Fibroblast of skin of left biceps (primary cell): ENCODE data around the gene ADPRS.

Experiments used
- DNase-seq, 2 experiments: peaks; one replicate each; pipeline ENCODE4 v3.0.0-alpha.2; 2013; ENCODE audit warnings: low read depth in 2 of 2

ADPRS gene

GRCh38 chr1:36088577-36089392, at the start of gene ADPRS:
Gene ADPRS (plus strand): TSS chr1:36088892. CDS start chr1:36088905, 13 bp downstream.
- peak; percentile 67 to 68 for DNase-seq

- DNase-seq: no peak
These were observed 48.5 kb upstream of the ADPRS start for GRCh38 chr1:36040238-36040637.

DNA sequence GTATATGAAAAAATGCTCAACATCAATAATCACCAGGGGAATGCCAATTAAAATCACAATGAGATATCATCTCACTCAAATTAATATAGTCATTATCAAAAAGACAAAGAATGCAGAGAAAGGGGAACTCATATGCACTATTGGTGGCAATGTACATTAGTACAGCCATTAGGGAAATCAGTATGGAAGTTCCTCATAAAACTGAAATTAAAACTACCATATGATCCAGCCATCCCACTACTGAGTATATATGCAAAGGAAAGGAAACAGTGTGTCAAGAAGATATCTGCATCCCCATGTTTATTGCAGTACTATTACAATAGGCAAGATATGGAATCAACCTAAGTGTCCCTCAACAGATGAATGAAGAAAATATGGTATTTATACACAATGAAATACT, 36.9 kb upstream of the ADPRS start:
- no peak for DNase-seq

DNA sequence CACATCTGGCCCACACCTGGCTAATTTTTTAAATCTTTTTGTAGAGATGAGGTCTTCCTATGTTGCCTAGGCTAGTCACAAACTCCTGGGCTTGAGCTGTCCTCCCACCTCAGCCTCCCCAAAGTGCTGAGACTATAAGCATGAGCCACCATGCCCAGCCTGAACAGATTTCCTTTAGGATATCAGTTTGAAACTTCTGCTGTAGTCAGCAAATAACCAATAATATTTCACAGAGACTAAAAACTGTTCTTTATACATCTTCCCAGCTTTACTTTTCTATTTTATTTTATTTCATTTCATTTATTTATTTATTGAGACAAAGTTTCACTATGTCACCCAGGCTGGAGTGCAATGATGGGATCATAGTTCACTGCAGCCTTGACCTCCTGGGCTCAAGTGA, 34.7 kb upstream of the ADPRS start:
- DNase-seq: no peak

DNA sequence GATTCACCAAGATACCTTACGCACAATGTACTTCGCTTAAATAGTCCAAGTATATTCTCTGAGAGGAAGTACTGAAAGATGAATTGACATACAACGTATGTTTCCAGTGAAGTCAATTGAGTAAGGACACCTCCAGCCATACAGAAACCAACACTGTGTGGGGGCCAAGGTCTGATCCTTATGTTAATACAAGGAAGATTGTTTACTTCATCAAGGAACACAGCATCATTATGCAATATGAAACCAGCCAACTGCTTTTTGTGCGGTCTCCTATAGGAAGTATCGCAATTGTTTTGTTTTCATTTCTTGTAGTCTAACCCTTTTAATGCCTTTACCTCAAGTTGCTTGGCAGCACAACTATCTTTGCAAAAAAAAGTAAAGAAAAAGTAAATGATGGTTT, 33.0 kb upstream of the ADPRS start:
- no peak for DNase-seq

DNA sequence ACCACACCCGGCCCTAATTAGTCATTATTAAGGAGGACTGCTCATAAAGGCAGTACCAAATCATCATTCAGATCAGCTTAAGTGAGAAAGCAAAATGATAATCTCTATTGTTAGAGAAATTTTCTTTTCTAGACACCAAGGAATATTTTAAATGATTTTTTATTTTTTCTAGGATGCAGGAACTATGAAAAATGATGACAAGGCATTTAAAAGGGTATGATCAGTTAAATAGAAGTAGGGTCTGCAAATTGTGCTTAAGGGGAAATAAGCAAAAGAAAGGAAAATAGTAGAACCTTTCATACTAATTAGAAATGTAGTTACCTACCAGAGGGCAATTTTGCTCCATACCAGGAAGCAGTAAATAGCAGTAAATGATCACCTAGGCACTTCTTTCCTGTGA, 26.4 kb upstream of the ADPRS start:
- DNase-seq: no peak

DNA sequence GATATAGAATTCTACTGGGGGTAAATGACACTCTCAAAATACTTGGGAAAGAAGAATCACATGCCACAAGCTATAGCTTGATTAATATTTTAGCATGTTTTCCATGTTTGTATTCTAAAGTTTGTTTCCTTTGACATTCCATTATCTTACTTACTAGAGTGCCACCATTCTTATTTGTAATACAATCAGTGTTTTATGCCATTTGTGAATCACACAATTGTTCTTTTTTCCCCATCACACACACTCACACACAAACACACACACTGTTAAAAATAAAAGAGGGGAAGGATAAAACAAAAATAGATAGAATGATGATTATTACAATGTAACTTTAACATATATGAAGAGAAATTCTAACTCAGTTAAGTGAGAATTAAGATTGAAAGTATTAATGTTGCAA, 20.8 kb upstream of the ADPRS start:
- DNase-seq: no peak

GRCh38 chr1:36068866-36069265, 19.8 kb upstream of the ADPRS start:
- DNase-seq: no peak

DNA sequence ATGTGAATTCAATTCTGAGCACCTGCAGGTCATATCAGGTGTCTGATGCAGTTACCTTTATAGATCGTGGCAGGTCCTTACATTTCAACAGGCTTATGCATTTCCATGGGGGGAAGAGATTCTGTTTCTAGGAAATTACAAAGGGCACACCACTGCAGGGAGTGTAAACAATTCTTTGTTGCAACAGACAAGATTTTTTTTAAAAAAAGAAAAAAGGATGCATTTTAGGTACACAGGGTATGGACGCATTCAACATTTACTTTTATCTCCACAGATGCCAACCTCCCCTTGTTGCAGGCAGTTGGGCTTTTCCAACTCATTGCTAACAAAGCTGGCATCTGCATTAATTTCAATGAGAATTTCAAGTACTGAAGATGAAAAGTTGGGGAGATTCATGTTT, 18.3 kb upstream of the ADPRS start:
- no peak for DNase-seq

- no peak for DNase-seq
These were observed 11.6 kb upstream of the ADPRS start for GRCh38 chr1:36076979-36077573.

- no peak for DNase-seq
These were observed 8.5 kb upstream of the ADPRS start for GRCh38 chr1:36080236-36080635.

DNA sequence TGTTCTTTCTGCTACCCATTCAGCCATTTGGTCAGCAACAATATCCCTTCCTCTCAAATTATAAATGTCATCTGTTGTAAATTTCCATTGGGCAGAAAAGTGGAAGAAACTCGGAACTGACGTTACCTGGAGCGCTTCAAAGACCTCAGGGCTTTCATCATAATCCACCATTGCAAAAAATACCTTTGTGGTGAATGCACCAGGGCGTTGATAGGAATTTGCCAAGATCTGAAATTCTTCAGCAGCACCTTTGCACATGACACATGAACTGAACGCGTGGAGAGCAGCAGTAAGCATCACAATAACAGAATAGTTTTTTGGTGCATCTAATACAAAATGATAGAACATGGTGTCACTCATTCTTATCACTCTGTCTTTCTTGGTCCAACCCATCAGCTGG, 7.9 kb upstream of the ADPRS start:
- DNase-seq: no peak

DNA sequence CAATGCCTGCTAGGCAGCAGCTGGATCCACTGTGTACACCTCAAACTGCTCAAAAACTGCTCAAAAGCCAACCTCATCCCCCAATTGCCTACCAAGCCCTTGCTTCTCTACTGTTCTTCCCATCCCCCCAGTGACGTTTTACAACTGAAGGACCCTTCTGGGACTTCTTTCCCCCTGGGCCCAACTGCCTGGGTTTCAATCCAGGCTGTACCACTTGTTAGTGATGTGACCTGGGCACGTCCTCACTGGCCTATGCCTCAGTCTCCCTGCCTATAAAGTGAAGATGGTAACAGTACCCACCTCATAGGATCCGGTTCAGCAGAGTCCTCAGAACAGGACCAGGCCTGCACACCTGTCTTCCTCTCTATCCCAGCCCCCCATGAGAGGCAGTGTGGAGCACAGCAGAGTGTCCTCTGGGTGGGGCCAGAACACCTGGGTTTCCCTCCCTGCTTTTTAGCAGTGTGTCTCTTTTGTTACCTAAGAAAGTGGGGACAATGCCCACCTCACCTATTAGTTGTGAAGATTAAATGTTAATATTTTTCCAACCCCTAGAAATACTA, 6.7 kb upstream of the ADPRS start:
- DNase-seq: no peak

- DNase-seq: no peak
These were observed 5.5 kb upstream of the ADPRS start for GRCh38 chr1:36083219-36083618.

- no peak for DNase-seq
These were observed 4.8 kb upstream of the ADPRS start, which contains the start of gene TEKT2 for GRCh38 chr1:36083635-36084496. Gene TEKT2 (plus strand): TSS chr1:36084094. CDS start chr1:36084922, 828 bp downstream.

DNA sequence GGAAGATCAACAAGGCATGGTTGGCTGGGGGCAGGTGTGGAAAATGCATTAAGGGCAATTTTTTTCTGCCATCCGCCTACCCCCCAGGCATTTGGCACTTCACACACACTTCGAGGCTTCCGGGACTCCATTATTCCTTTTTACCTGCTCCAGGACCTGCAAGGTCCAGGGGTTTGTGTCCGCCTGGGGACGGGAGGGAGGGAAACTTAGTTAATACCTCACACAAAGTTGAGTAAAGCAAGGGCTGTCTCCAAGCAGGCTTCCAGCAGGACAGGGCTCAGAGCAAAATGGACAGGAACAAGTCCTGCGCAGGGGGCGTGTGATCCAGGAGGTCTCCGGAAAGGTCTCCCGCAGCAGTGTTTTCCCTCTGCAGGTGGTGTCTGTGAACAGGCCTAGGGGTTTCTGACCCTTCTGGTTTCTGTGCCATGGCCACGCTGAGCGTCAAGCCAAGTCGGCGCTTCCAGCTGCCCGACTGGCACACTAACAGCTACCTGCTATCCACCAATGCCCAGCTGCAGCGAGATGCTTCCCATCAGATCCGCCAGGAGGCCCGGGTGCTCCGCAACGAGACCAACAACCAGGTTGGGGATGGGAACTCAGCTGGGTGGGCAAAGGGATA, 4.1 kb upstream of the ADPRS start:
- DNase-seq: no peak

GRCh38 chr1:36085126-36085525, 3.6 kb upstream of the ADPRS start:
- no peak for DNase-seq

GRCh38 chr1:36085686-36086526, 2.8 kb upstream of the ADPRS start:
- DNase-seq: no peak

GRCh38 chr1:36086529-36087232, 2.0 kb upstream of the ADPRS start:
- DNase-seq: no peak
